Mesendoderm (in vitro differentiated cells): Measurements from ENCODE around the gene GALNT16.

ENCODE experiments used
- DNase-seq: peaks from one replicate; pipeline ENCODE4 v3.0.0; 2013
- H2AK5ac ChIP-seq: 2 replicates; pipeline ENCODE4 v1.6.1; 2013; ENCODE audit warnings: low read length, inconsistent platforms
- H2BK120ac ChIP-seq: 2 replicates; pipeline ENCODE4 v1.6.1; 2013; ENCODE audit warnings: low read depth, mild to moderate bottlenecking, low read length, moderate library complexity, mixed read lengths
- H2BK15ac ChIP-seq: replicated peaks from 2 replicates; pipeline ENCODE4 v1.6.1; 2013; ENCODE audit warnings: low read depth, mild to moderate bottlenecking, moderate library complexity
- H2BK5ac ChIP-seq: 2 replicates; pipeline ENCODE4 v1.6.1; 2013; ENCODE audit warnings: low read length, inconsistent platforms
- H3K18ac ChIP-seq: 2 replicates; pipeline ENCODE4 v1.6.1; 2013; ENCODE audit warnings: mild to moderate bottlenecking, low read length, mixed read lengths
- H3K23ac ChIP-seq: one replicate; pipeline ENCODE4 v1.6.1; 2013; ENCODE audit warnings: low read length
- H3K27ac ChIP-seq: 2 replicates; pipeline ENCODE4 v1.5.1; 2013; ENCODE audit warnings: low read depth, mild to moderate bottlenecking, inconsistent platforms, low read length, moderate library complexity
- H3K27me3 ChIP-seq: 2 replicates; pipeline ENCODE4 v1.6.1; 2013; ENCODE audit warnings: low read length, control low read depth, mild to moderate bottlenecking, inconsistent platforms; ENCODE audit not compliant: insufficient read depth, poor library complexity
- H3K36me3 ChIP-seq: 2 replicates; pipeline ENCODE4 v1.6.1; 2013; ENCODE audit warnings: low read length, inconsistent platforms; ENCODE audit not compliant: control insufficient read depth, insufficient read depth
- H3K4ac ChIP-seq: one replicate; pipeline ENCODE4 v1.6.1; 2013; ENCODE audit warnings: low read depth, mild to moderate bottlenecking, low read length, moderate library complexity
- H3K4me1 ChIP-seq: 2 replicates; pipeline ENCODE4 v1.6.1; 2013; ENCODE audit warnings: low read depth, low read length, inconsistent platforms; ENCODE audit not compliant: control insufficient read depth
- H3K4me2 ChIP-seq: 2 replicates; pipeline ENCODE4 v1.6.1; 2013; ENCODE audit warnings: low read length
- H3K4me3 ChIP-seq: 2 replicates; pipeline ENCODE4 v1.5.1; 2013; ENCODE audit warnings: mild to moderate bottlenecking, low read length
- H3K56ac ChIP-seq: one replicate; pipeline ENCODE4 v1.6.1; 2013; ENCODE audit warnings: low read length
- H3K79me1 ChIP-seq: 2 replicates; pipeline ENCODE4 v1.6.1; 2013; ENCODE audit warnings: low read length, inconsistent platforms
- H3K79me2 ChIP-seq: 2 replicates; pipeline ENCODE4 v1.6.1; 2013; ENCODE audit warnings: mild to moderate bottlenecking, low read length; ENCODE audit not compliant: control insufficient read depth, insufficient read depth
- H3K9ac ChIP-seq: 2 replicates; pipeline ENCODE4 v1.6.1; 2013; ENCODE audit warnings: low read length, inconsistent platforms
- H4K5ac ChIP-seq: one replicate; pipeline ENCODE4 v1.6.1; 2013; ENCODE audit warnings: low read length
- H4K8ac ChIP-seq: one replicate; pipeline ENCODE4 v1.6.1; 2013; ENCODE audit warnings: low read depth, mild to moderate bottlenecking, control low read depth, low read length, moderate library complexity
- WGBS: extraction: QIAGEN DNeasy Blood & Tissue Kit; methylation state at CpG from one replicate; pipeline ENCODE4 v1.1.7; 2013; ENCODE audit warnings: low lambda C conversion rate, missing lambda C conversion rate; ENCODE audit not compliant: insufficient coverage; ENCODE audit errors: extremely low coverage; 5-methylcytosine and 5-hydroxymethylcytosine counted together

Gene GALNT16

GRCh38 chr14:69320581-69321365, 60.8 kb downstream of the GALNT16 start:
- Histone ChIP-seq H2BK5ac (no peak overlapping the region), H3K27me3 (no peaks in the 10 kb centered on the region), H2AK5ac (no peak overlapping the region), H2BK120ac (no peak overlapping the region), H3K56ac (no peak overlapping the region), H4K8ac (no peak overlapping the region), H2BK15ac (no peak overlapping the region), H3K18ac (no peak overlapping the region), H3K79me1 (no peaks in the 10 kb centered on the region), H3K4me1 (no peaks in the 10 kb centered on the region), H3K79me2 (no peaks in the 10 kb centered on the region), H3K36me3 (no peaks in the 10 kb centered on the region), H3K9ac (no peak overlapping the region), H3K27ac (no peak overlapping the region), H3K4me2 (no peak overlapping the region), H4K5ac (no peak overlapping the region), H3K4me3 (no peak overlapping the region), H3K4ac (no peak overlapping the region), H3K23ac (no peak overlapping the region)
- DNase-seq, result no peak
- no CpG with 5 or more reads among the region's 18 CpGs for WGBS

GRCh38 chr14:69321601-69322330, 61.8 kb downstream of the GALNT16 start:
- Histone ChIP-seq H2BK5ac (no peak overlapping the region), H2AK5ac (no peak overlapping the region), H3K4ac (no peak overlapping the region), H4K5ac (no peak overlapping the region), H3K36me3 (no peaks in the 10 kb centered on the region), H2BK15ac (no peak overlapping the region), H3K18ac (no peak overlapping the region), H3K27ac (no peak overlapping the region), H3K56ac (peak overlapping the region; percentile 42), H3K4me2 (no peak overlapping the region), H3K79me1 (no peaks in the 10 kb centered on the region), H3K4me3 (no peak overlapping the region), H2BK120ac (no peak overlapping the region), H3K9ac (no peak overlapping the region), H3K27me3 (no peaks in the 10 kb centered on the region), H4K8ac (no peak overlapping the region), H3K79me2 (no peaks in the 10 kb centered on the region), H3K4me1 (no peaks in the 10 kb centered on the region), H3K23ac (no peak overlapping the region)
- DNase-seq, result no peak
- no CpG with 5 or more reads among the region's 11 CpGs for WGBS

- Histone ChIP-seq H3K4ac (no peak overlapping the region), H2BK15ac (no peak overlapping the region), H3K79me2 (no peaks in the 10 kb centered on the region), H4K8ac (no peak overlapping the region), H3K79me1 (no peaks in the 10 kb centered on the region), H3K27me3 (no peaks in the 10 kb centered on the region), H4K5ac (no peak overlapping the region), H3K56ac (no peak overlapping the region), H3K4me3 (no peak overlapping the region), H3K4me1 (no peaks in the 10 kb centered on the region), H3K23ac (no peak overlapping the region), H2BK120ac (no peak overlapping the region), H2BK5ac (no peak overlapping the region), H2AK5ac (no peak overlapping the region), H3K9ac (no peak overlapping the region), H3K36me3 (no peaks in the 10 kb centered on the region), H3K27ac (no peak overlapping the region), H3K4me2 (no peak overlapping the region), H3K18ac (no peak overlapping the region)
- no CpG with 5 or more reads among the region's 11 CpGs for WGBS
- DNase-seq, result no peak
Measured at GRCh38 chr14:69323266-69323998, 63.5 kb downstream of the GALNT16 start.

- no peak overlapping the region for H2BK5ac ChIP-seq
- no peaks in the 10 kb centered on the region for H3K79me2 ChIP-seq
- H4K5ac ChIP-seq, result no peak overlapping the region
- H3K4ac ChIP-seq, result no peak overlapping the region
- no peaks in the 10 kb centered on the region for H3K4me1 ChIP-seq
- H3K18ac ChIP-seq, result no peak overlapping the region
- DNase-seq, result no peak
- H3K23ac ChIP-seq, result no peak overlapping the region
- H2BK15ac ChIP-seq, result no peak overlapping the region
- no peaks in the 10 kb centered on the region for H3K79me1 ChIP-seq
- no CpG with 5 or more reads among the region's 1 CpG for WGBS
- no peak overlapping the region for H4K8ac ChIP-seq
- H2AK5ac ChIP-seq, result no peak overlapping the region
- no peak overlapping the region for H2BK120ac ChIP-seq
- no peaks in the 10 kb centered on the region for H3K36me3 ChIP-seq
- H3K9ac ChIP-seq, result no peak overlapping the region
- no peak overlapping the region for H3K27ac ChIP-seq
- H3K27me3 ChIP-seq, result no peaks in the 10 kb centered on the region
- H3K56ac ChIP-seq, result no peak overlapping the region
- no peak overlapping the region for H3K4me3 ChIP-seq
- no peak overlapping the region for H3K4me2 ChIP-seq
Measured at GRCh38 chr14:69323999-69324282, 64.0 kb downstream of the GALNT16 start.

GRCh38 chr14:69324341-69324931, 64.5 kb downstream of the GALNT16 start:
- Histone ChIP-seq H3K27me3 (no peaks in the 10 kb centered on the region), H3K79me2 (no peaks in the 10 kb centered on the region), H3K79me1 (no peaks in the 10 kb centered on the region), H2BK120ac (no peak overlapping the region), H3K27ac (no peak overlapping the region), H2AK5ac (no peak overlapping the region), H3K9ac (no peak overlapping the region), H2BK15ac (no peak overlapping the region), H4K5ac (no peak overlapping the region), H3K4me1 (no peaks in the 10 kb centered on the region), H2BK5ac (no peak overlapping the region), H3K4ac (no peak overlapping the region), H4K8ac (no peak overlapping the region), H3K23ac (no peak overlapping the region), H3K4me3 (no peak overlapping the region), H3K4me2 (no peak overlapping the region), H3K36me3 (no peaks in the 10 kb centered on the region), H3K18ac (no peak overlapping the region), H3K56ac (no peak overlapping the region)
- WGBS, result no CpG with 5 or more reads among the region's 9 CpGs
- no peak for DNase-seq
